Colonic mucosa (tissue), 4 donors: ENCODE data around the gene ACOX1. TPM values are rescaled to one million over a fixed set of nuclear protein-coding genes. Genes with fewer than 3 reads are reported as not detected.
A peak's percentile ranks its signal among the peaks of the same experiment; 100 is the strongest.

Experiments
- DNase-seq: peaks from one replicate; pipeline ENCODE4 v3.0.0-alpha.2; 2020
- H3K27ac ChIP-seq: fragments of 200-600 bp; one replicate; pipeline ENCODE4 v1.8.0; 2021
- H3K27me3 ChIP-seq: fragments of 200-600 bp; one replicate; pipeline ENCODE4 v1.8.0; 2021
- H3K36me3 ChIP-seq: fragments of 200-600 bp; one replicate; pipeline ENCODE4 v1.8.0; 2021
- H3K4me1 ChIP-seq: fragments of 200-600 bp; one replicate; pipeline ENCODE4 v1.8.0; 2021; ENCODE audit warnings: mild to moderate bottlenecking
- H3K4me3 ChIP-seq: fragments of 200-600 bp; one replicate; pipeline ENCODE4 v1.8.0; 2021
- H3K9ac ChIP-seq, 2 donors: one replicate each; pipeline ENCODE4 v1.7.0; 2013; ENCODE audit warnings: control low read depth in 2 of 2, low read depth in 2 of 2, low read length in 2 of 2
- H3K9me3 ChIP-seq: fragments of 200-600 bp; one replicate; pipeline ENCODE4 v1.8.0; 2021
- CTCF ChIP-seq: fragments of 200-600 bp; IDR thresholded peaks from one replicate; pipeline ENCODE4 v1.8.0; 2022; ENCODE audit warnings: antibody characterized with exemption, mild to moderate bottlenecking
- intact Hi-C: fragments of 100-400 bp; cut with DNase I; formaldehyde crosslinking; loops from one replicate; pipeline ENCODE4 v1.14.1; 2022
- total RNA-seq, 2 donors: library from RNA; stranded (reverse); fragmentation: NEBNext Ultra II Directional in 1 of 2; extraction: Animal tissue kit (Norgen Biotek cat#: 25700) in 1 of 2; gene quantifications; one replicate each; pipeline ENCODE4 v1.2.1, GENCODE V29; 2021
- donor health status: healthy.
- donor health status: DM: no; HTN: no; CAD: no.
- donor health status: DM: no; HTN: no; CAD: no.

Gene ACOX1
- total RNA-seq, 2 donors from 2014 or later = 110 to 136 TPM

- Histone ChIP-seq H3K4me3 (no peak overlapping the region), H3K9ac (peak overlapping the region in 1 of 2 donors; percentile 54), H3K27ac (peak overlapping the region; percentile 90), H3K27me3 (no peaks in the 10 kb centered on the region), H3K9me3 (no peaks in the 10 kb centered on the region), H3K36me3 (no peaks in the 10 kb centered on the region), H3K4me1 (peaks cover 14% of the 10 kb centered on the region)
- intact Hi-C loops = no loop called here
- DNase-seq = no peak
- no peak for TF ChIP-seq CTCF
Measured at GRCh38 chr17:75995385-75995925, 16.5 kb upstream of the ACOX1 start.

GRCh38 chr17:75994802-75995370 lies 15.9 kb upstream of the ACOX1 start:
- intact Hi-C loops = no loop called here
- peak overlapping the region in 1 of 2 donors; percentile 54 for H3K9ac ChIP-seq

GRCh38 chr17:75991396-75991795 lies 12.4 kb upstream of the ACOX1 start:
- H3K27me3 ChIP-seq = no peaks in the 10 kb centered on the region
- TF ChIP-seq CTCF = no peak
- H3K4me1 ChIP-seq = no peaks in the 10 kb centered on the region
- H3K4me3 ChIP-seq = no peak overlapping the region
- intact Hi-C loops = no loop called here
- H3K36me3 ChIP-seq = no peaks in the 10 kb centered on the region
- no peak overlapping the region for H3K9ac ChIP-seq
- DNase-seq = no peak
- no peak overlapping the region for H3K27ac ChIP-seq
- H3K9me3 ChIP-seq = no peaks in the 10 kb centered on the region

More at GRCh38 chr17:75994802-75995370, 15.9 kb upstream of the ACOX1 start:
- no peak for DNase-seq
- no peak overlapping the region for H3K4me3 ChIP-seq
- no peaks in the 10 kb centered on the region for H3K9me3 ChIP-seq
- H3K27me3 ChIP-seq = no peaks in the 10 kb centered on the region
- no peak for TF ChIP-seq CTCF
- H3K4me1 ChIP-seq = peaks cover 13% of the 10 kb centered on the region
- peak overlapping the region; percentile 90 for H3K27ac ChIP-seq
- H3K36me3 ChIP-seq = no peaks in the 10 kb centered on the region

GRCh38 chr17:75987041-75987440 lies 8.1 kb upstream of the ACOX1 start:
- DNase-seq = no peak
- no peaks in the 10 kb centered on the region for H3K36me3 ChIP-seq
- H3K4me3 ChIP-seq = no peak overlapping the region
- H3K9me3 ChIP-seq = no peaks in the 10 kb centered on the region
- no peak overlapping the region for H3K9ac ChIP-seq
- intact Hi-C loops = no loop called here
- no peak overlapping the region for H3K27ac ChIP-seq
- peaks cover 4% of the 10 kb centered on the region for H3K4me1 ChIP-seq
- no peaks in the 10 kb centered on the region for H3K27me3 ChIP-seq
- no peak for TF ChIP-seq CTCF

- H3K4me1 ChIP-seq = peaks cover 4% of the 10 kb centered on the region
Measured at GRCh38 chr17:75985986-75986385, 7.0 kb upstream of the ACOX1 start.

More at GRCh38 chr17:75985986-75986385, 7.0 kb upstream of the ACOX1 start:
- Histone ChIP-seq H3K27ac (no peak overlapping the region), H3K9me3 (no peaks in the 10 kb centered on the region), H3K4me3 (no peak overlapping the region), H3K9ac (no peak overlapping the region), H3K27me3 (no peaks in the 10 kb centered on the region), H3K36me3 (no peaks in the 10 kb centered on the region)
- TF ChIP-seq CTCF = no peak
- intact Hi-C loops = no loop called here
- DNase-seq = no peak
